ENCODE measurements around the gene DMWD. TPM values are rescaled to one million over a fixed set of nuclear protein-coding genes. Genes with fewer than 3 reads are reported as not detected.
A peak's percentile ranks its signal among the peaks of the same experiment; 100 is the strongest.

DMWD gene
- total RNA-seq, 4 donors from 2014 or later = 4.4 to 103 (median 36.9) TPM

DNA sequence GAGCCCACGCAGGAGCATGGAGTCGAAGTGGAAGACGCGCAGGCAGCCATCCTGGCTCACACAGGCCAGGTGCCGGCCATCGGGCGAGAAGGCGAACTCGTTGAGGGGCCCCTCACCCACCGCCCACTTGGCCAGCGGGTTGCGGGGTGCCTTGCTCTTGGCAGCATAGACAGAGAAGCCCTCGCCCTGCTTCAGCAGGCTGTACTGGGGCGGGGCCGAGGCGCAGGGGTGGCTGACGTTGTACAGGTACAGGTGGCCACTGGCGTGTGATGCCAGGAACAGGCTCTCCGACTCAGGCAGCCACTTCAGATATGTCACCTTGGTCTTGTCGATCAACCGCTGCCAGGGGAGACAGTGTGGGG is 6.1 kb downstream of the DMWD start:
- no peaks in the 10 kb centered on the region for H3K9me3 ChIP-seq
- no peaks in the 10 kb centered on the region for H3K36me3 ChIP-seq
- intact Hi-C loops (cut with DNase I; ENCODE audit: low total_unique reads) = no loop called here
- no peak for DNase-seq
- peaks cover 0 to 19% of the 10 kb centered on the region in 2 donors for H3K4me1 ChIP-seq
- TF ChIP-seq, protein P1, sequence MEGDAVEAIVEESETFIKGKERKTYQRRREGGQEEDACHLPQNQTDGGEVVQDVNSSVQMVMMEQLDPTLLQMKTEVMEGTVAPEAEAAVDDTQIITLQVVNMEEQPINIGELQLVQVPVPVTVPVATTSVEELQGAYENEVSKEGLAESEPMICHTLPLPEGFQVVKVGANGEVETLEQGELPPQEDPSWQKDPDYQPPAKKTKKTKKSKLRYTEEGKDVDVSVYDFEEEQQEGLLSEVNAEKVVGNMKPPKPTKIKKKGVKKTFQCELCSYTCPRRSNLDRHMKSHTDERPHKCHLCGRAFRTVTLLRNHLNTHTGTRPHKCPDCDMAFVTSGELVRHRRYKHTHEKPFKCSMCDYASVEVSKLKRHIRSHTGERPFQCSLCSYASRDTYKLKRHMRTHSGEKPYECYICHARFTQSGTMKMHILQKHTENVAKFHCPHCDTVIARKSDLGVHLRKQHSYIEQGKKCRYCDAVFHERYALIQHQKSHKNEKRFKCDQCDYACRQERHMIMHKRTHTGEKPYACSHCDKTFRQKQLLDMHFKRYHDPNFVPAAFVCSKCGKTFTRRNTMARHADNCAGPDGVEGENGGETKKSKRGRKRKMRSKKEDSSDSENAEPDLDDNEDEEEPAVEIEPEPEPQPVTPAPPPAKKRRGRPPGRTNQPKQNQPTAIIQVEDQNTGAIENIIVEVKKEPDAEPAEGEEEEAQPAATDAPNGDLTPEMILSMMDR (IDR thresholded peaks at IDR 0.05) = no peak
- TF ChIP-seq POLR2A (IDR thresholded peaks at IDR 0.05) = no peak
- no peaks in the 10 kb centered on the region for H3K27me3 ChIP-seq
- H3K27ac ChIP-seq = no peak overlapping the region
- no peak overlapping the region for H3K4me3 ChIP-seq

DNA sequence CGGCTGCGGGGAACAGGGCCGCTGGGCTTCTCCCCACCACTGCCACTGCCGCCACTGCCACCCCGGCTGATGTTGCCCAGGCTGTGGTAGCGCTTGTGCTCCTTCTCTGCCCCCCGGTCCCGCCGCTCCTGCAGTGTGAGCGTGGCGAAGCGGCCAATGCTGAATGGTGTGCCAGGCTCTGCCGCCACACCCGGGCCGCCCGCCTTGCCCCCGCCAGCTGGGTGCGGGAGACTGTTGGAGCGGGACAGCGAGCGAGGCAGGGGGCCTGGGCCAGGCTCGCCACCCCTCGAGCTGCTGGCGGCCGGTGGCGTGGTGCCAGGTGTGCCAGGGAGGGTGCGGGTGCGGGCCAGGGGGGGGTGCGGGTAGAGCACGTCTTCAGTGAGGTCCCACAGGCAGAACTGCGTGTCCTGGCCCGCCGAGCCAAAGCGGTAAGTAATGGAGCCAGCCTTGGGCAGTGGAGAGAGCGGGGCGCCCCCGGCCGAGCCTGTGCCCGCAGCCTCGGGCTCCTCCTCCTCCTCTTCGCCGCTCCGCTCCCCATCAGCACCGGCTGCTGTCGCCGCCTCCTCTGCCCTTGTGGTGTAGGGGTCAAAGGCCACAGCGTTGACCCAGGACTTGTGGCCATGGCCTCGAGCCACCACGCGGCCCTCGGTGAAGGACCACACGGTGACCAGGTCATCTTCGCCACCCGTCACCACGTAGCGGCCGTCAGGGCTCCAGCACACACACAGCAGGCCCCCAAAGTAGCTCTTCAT is 6.7 kb downstream of the DMWD start:
- H3K36me3 ChIP-seq = no peaks in the 10 kb centered on the region
- H3K4me1 ChIP-seq = peaks cover 0 to 17% of the 10 kb centered on the region in 2 donors
- H3K4me3 ChIP-seq = no peak overlapping the region
- no peak for DNase-seq
- no peaks in the 10 kb centered on the region for H3K27me3 ChIP-seq
- no peaks in the 10 kb centered on the region for H3K9me3 ChIP-seq
- peak overlapping the region in 1 of 2 donors; percentile 97 for H3K27ac ChIP-seq
- intact Hi-C loops (cut with DNase I; ENCODE audit: low total_unique reads) = no loop called here
- TF ChIP-seq, protein P1 (IDR thresholded peaks at IDR 0.05) = no peak
- no peak for TF ChIP-seq POLR2A (IDR thresholded peaks at IDR 0.05)

DNA sequence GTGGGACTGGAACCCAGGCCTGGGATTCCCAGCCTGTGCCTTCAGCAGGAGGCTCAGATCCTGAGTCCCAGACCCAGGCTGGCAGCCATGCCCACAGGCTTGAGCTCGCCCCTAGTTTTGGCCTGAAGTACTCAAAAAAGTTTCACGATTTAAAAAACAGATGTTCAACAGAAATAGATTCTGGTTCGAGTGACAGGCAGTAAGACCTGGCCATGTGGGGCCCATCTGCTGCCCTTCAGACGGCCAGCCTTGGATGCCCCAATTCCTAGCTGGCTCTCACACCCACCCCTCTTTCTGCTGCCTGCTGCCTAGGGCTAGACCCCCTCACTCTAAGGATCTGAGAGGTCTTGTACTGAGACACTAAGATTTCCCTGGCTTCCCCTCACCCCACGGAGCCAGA is 7.5 kb downstream of the DMWD start:
- Histone ChIP-seq H3K4me3 (no peak overlapping the region), H3K9me3 (no peaks in the 10 kb centered on the region), H3K36me3 (no peaks in the 10 kb centered on the region), H3K4me1 (peaks cover 6 to 17% of the 10 kb centered on the region in 2 donors), H3K27me3 (no peaks in the 10 kb centered on the region), H3K27ac (peak overlapping the region; percentile 93 to 97)
- intact Hi-C loops (cut with DNase I; ENCODE audit: low total_unique reads) = no loop called here
- no peak for DNase-seq
- TF ChIP-seq, protein P1 (IDR thresholded peaks at IDR 0.05) = no peak
- TF ChIP-seq POLR2A (IDR thresholded peaks at IDR 0.05) = no peak

DNA sequence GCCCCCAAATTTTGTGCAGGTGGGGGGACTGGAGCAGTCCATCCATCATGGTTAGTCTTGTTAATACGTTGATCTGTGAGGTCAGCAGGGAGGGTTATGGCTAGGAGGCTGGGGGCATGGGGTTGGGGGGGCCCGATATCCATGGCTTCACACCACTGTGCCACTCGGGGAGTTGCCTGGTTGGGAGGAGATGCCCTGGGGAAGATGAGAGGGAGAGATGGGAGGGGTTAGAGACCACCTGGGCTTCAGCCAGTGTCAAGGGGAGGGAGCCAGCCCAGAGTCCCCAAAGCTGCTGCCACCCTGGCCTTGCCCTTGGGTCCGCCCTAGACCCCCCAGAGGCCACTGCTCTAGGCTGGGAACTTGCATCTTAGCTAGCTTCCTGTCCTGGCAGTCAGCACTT is 8.5 kb downstream of the DMWD start:
- peaks cover 6 to 17% of the 10 kb centered on the region in 2 donors for H3K4me1 ChIP-seq
- no peak for DNase-seq
- no peak for TF ChIP-seq POLR2A (IDR thresholded peaks at IDR 0.05)
- TF ChIP-seq, protein P1 (IDR thresholded peaks at IDR 0.05) = no peak
- no peaks in the 10 kb centered on the region for H3K36me3 ChIP-seq
- intact Hi-C loops (cut with DNase I; ENCODE audit: low total_unique reads) = no loop called here
- peak overlapping the region; percentile 93 to 97 for H3K27ac ChIP-seq
- no peak overlapping the region for H3K4me3 ChIP-seq
- no peaks in the 10 kb centered on the region for H3K27me3 ChIP-seq
- H3K9me3 ChIP-seq = no peaks in the 10 kb centered on the region

All from uterus (tissue), 4 donors.